Stimulated activated CD8-positive, alpha-beta memory T cell treated with anti-CD3 and anti-CD28 coated beads, Interleukin-7, amount 100 ng/mL, for 24 hours (primary cell): ENCODE data around the gene CST1.
"Not testable (repeated sequence)": the region's sequence is repeated elsewhere in the genome, so short reads cannot be mapped to it uniquely, and the experiment has no call there.

Experiments
- DNase-seq: peaks from one replicate; pipeline ENCODE4 v3.0.0-alpha.2; 2020; ENCODE audit warnings: low read depth

Gene CST1

GRCh38 chr20:23750786-23751185 lies at the start of gene CST1:
Gene CST1, minus strand, starts transcription at chr20:23750935. Its CDS starts 69 bp downstream, at chr20:23750866.
- not testable (repeated sequence) for DNase-seq

GRCh38 chr20:23799216-23799847 lies 48.6 kb upstream of the CST1 start:
- DNase-seq = not testable (repeated sequence)

- DNase-seq = no peak
These were observed 44.8 kb upstream of the CST1 start for GRCh38 chr20:23795526-23795925.

- no peak for DNase-seq
These were observed 44.1 kb upstream of the CST1 start for GRCh38 chr20:23794841-23795240.

GRCh38 chr20:23794065-23794464 lies 43.3 kb upstream of the CST1 start:
- no peak for DNase-seq

GRCh38 chr20:23783447-23783846 lies 32.7 kb upstream of the CST1 start:
- no peak for DNase-seq

GRCh38 chr20:23782366-23782983 lies 31.7 kb upstream of the CST1 start:
- DNase-seq = no peak

- DNase-seq = not testable (repeated sequence)
These were observed 27.9 kb upstream of the CST1 start for GRCh38 chr20:23778676-23779075.

- DNase-seq = not testable (repeated sequence)
These were observed 26.6 kb upstream of the CST1 start for GRCh38 chr20:23777380-23777779.

- no peak for DNase-seq
These were observed 25.5 kb upstream of the CST1 start for GRCh38 chr20:23776067-23776771.

GRCh38 chr20:23774081-23774480 lies 23.3 kb upstream of the CST1 start:
- no peak for DNase-seq

GRCh38 chr20:23773579-23773978 lies 22.8 kb upstream of the CST1 start:
- DNase-seq = no peak

- no peak for DNase-seq
These were observed 22.4 kb upstream of the CST1 start for GRCh38 chr20:23773127-23773526.

- no peak for DNase-seq
These were observed 21.3 kb upstream of the CST1 start for GRCh38 chr20:23772074-23772473.

- DNase-seq = no peak
These were observed 19.6 kb upstream of the CST1 start for GRCh38 chr20:23770384-23770783.

GRCh38 chr20:23768520-23768919 lies 17.8 kb upstream of the CST1 start:
- not testable (repeated sequence) for DNase-seq

- DNase-seq = no peak
These were observed 15.8 kb upstream of the CST1 start for GRCh38 chr20:23766531-23766930.

GRCh38 chr20:23765578-23765977 lies 14.8 kb upstream of the CST1 start:
- DNase-seq = no peak

GRCh38 chr20:23764630-23765029 lies 13.9 kb upstream of the CST1 start:
- not testable (repeated sequence) for DNase-seq

GRCh38 chr20:23763345-23763744 lies 12.6 kb upstream of the CST1 start:
- DNase-seq = no peak

GRCh38 chr20:23759306-23759940 lies 8.7 kb upstream of the CST1 start:
- no peak for DNase-seq

GRCh38 chr20:23756792-23757191 lies 6.1 kb upstream of the CST1 start:
- DNase-seq = not testable (repeated sequence)

GRCh38 chr20:23755131-23755611 lies 4.4 kb upstream of the CST1 start:
- DNase-seq = not testable (repeated sequence)
